Heart left ventricle (tissue), 13 donors: ENCODE data around the gene LEPROT.

ENCODE experiments used
- CTCF ChIP-seq, 12 donors: fragments of 200-600 bp; sonication (generic) in 4 of 12; IDR thresholded peaks; one replicate each; pipeline versions ENCODE4 v1.5.0 to v1.8.0; 2018 to 2022; ENCODE audit warnings: antibody characterized with exemption in 12 of 12, mild to moderate bottlenecking in 5 of 12
- POLR2A ChIP-seq, 2 donors: fragments of 450-650 bp; IDR thresholded peaks; one replicate each; pipeline ENCODE4 v1.6.1; 2017; ENCODE audit warnings: antibody characterized with exemption in 2 of 2, mild to moderate bottlenecking in 2 of 2, moderate library complexity in 2 of 2
- donor health status: ischemic (EF 13 %, LVEDD 7.1; RV severe dilation, severe dysfunction).
- donor health status: DM: no; HTN: yes; CAD: no.
- donor health status: DM: no; HTN: no; CAD: no.
- donor health status: ischemic (EF 25% LVEDD 6.9; RV normal size, moderate dysfunction).
- donor health status: ischemic (EF 25% LVEDD 5.7; RV mildly dilated, moderate dysfunction).
- donor health status: ischemic (EF 35%, LVEDD 5.7; RV mildly dilated, moderate dysfunction).
- donor health status: nonischemic (EF 11% LVEDD 7.7; RV severe dilation, severe dysfunction).
- donor health status: DM: yes; HTN: yes; CAD: no.
- donor health status: PGD.
- donor health status: ischemic (EF 29% LVEDD 5.4; RV normal size, mild dysfunction).
- donor health status: nonischemic (EF 23%, LVEDD 6.1; RV moderate dilation, normal function).

- TF ChIP-seq CTCF (IDR thresholded peaks at IDR 0.05) (no peak), POLR2A (IDR thresholded peaks at IDR 0.05) (no peak)
Measured at GRCh38 chr1:65423884-65424572, 3.6 kb downstream of the LEPROT start.
